Measurements from ENCODE around the gene ZNF555.

DNA sequence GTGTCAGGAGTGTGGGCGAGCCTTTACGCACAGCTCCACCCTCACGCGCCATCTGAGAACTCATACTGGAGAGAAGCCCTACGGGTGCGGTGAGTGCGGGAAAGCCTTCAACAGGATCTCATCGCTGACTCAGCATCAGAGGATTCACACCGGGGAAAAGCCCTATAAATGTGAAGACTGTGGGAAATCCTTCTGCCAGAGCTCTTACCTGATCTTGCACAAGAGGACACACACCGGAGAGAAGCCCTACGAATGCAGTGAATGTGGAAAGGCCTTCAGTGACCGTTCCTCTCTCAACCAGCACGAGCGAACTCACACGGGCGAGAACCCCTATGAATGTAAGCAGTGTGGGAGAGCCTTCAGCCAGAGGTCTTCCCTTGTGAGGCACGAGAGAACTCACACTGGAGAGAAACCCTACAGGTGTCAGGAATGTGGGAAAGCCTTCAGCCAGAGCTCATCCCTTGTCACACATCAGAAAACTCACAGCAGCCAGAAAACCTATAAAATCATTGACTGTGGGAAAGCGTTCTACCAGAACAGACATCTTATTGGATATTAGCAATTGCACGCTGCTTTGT is 6.9 kb upstream of the ZNF555 start:
- TF ChIP-seq, protein P1, sequence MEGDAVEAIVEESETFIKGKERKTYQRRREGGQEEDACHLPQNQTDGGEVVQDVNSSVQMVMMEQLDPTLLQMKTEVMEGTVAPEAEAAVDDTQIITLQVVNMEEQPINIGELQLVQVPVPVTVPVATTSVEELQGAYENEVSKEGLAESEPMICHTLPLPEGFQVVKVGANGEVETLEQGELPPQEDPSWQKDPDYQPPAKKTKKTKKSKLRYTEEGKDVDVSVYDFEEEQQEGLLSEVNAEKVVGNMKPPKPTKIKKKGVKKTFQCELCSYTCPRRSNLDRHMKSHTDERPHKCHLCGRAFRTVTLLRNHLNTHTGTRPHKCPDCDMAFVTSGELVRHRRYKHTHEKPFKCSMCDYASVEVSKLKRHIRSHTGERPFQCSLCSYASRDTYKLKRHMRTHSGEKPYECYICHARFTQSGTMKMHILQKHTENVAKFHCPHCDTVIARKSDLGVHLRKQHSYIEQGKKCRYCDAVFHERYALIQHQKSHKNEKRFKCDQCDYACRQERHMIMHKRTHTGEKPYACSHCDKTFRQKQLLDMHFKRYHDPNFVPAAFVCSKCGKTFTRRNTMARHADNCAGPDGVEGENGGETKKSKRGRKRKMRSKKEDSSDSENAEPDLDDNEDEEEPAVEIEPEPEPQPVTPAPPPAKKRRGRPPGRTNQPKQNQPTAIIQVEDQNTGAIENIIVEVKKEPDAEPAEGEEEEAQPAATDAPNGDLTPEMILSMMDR (IDR thresholded peaks at IDR 0.05): no peak
- TF ChIP-seq POLR2A (IDR thresholded peaks at IDR 0.05): no peak
